Retina (tissue), 1 donor: ENCODE results near the gene TANC1.

Experiments used
- DNase-seq: peaks from one replicate; pipeline ENCODE4 v3.0.0-alpha.2; 2016

Gene TANC1

GRCh38 chr2:158996378-158996993, 28.0 kb downstream of the TANC1 start:
- no peak for DNase-seq

GRCh38 chr2:158997037-158997790, 28.8 kb downstream of the TANC1 start:
- DNase-seq = no peak

DNA sequence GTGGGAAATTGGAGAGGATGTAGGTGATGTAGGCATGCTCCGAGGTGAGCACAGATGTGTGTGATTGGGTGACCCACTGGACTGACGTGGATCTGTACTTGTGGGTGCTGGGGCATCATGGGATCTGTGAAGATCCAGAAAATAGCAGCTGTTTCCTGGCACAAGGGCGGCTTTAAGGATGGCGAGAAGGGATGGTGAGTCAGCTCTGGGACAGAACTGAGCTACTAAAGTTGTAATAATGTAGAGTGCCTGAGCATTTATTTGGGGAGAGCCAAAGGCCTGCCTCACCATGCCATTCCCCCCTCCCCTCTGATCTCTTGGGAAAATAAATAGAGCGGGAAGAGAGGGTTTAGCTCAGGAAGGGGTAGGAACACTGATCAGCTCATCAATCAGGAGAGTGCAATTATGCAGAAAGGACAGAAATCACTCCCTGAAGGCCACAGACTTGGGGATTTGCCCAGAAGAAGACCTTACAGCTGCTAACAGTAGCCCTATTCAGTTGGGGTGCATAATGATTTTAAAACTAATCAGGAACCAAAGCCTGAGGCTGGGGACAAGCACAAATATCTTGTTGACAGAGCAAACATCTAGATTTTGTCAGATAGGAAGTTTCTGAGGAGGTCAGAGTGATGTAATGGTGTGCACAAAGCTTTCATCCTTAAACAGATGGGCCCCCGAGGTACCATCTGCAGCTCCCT, 30.3 kb downstream of the TANC1 start:
- peak; percentile 40 for DNase-seq

DNA sequence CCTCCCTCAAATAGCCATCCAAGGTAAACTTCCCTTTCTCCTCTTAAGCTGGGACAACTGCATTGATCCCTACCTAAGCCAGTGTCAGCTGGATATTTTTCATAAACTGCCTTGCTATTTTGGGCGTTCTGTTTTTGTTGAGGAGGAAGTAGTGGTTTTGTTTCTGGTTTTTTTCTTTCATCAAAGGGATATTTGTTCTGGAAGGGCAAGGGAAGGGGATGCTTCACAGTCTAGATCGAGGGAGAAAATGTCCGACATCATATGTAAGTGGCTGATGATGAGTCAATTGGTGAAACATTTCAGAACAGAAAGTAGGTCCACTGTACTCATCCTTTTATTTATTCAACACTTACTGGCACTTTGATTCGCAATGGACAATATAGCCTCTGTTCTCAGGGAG, 31.0 kb downstream of the TANC1 start:
- DNase-seq = no peak

GRCh38 chr2:159000072-159000471, 31.6 kb downstream of the TANC1 start:
- no peak for DNase-seq

GRCh38 chr2:159002462-159003111, 34.1 kb downstream of the TANC1 start:
- DNase-seq = no peak

DNA sequence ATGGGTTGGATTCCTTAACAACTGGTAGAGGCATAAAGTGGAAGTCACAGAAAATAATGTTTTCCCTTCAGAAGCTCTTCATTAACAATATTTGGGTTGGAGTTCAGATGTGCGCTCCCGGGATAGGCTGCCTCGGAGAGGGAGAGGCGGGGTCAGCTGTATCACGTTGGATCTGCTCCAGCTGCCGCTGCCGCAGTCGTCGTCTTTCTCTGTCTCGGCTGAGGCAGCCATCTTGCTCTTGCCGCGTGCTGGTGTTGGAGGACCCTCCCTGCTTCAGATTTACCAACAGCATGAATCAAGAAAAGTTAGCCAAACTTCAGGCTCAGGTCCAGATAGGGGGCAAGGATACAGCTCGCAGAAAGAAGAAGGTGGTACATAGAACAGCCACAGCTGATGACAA, 35.1 kb downstream of the TANC1 start:
- DNase-seq = no peak

DNA sequence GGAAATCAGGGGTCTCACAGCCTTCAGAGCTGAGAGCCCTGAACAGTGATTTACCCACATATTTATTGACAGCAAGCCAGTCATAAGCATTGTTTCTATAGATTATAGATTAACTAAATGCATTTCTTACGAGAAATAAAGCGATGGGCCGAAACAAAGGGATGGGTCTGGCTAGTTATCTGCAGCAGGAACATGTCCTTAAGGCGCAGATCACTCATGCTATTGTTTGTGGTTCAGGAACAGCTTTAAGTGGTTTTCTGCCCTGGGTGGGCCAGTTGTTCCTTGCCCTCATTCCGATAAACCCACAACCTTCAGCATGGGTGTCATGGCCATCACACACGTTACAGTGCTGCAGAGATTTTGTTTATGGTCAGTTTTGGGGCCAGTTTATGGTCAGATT, 36.4 kb downstream of the TANC1 start:
- no peak for DNase-seq

DNA sequence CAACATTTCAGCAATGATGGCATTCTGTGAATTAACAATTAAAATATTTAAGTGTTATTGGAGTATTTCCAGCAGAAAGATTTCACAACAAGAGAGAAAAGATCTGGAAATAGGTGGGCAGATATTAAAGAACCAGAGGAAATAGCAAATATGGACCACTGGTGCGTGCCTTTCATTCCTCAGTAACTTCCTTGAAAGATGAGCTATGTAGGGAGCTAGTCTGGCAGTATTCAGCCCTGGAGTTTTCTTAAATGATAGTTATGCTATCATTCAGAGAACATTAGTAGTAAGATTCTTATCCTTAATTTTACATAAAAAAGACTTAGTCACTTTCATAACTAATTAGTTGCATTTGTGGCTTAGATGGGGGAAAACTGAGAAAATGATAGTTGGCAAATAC, 41.5 kb downstream of the TANC1 start:
- DNase-seq = no peak

DNA sequence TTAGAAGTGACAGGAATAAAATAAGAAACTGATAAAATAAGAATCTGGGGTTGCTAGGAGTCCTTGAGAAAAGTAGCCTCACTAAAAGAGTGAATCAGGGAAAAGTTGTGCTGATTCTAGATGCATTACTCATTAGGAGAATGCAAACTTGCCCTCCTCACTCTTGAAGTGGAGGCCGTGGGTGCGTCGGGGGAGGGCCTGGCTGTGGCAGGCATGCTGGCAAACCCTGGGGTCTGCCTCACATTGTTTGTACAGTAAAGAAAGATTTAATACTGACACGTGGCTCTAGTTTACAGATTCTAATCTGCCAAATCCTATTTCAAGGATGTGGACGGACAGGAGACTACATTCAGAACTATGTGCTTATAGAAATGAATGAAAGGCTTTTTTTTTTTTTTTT, 41.9 kb downstream of the TANC1 start:
- DNase-seq = no peak

DNA sequence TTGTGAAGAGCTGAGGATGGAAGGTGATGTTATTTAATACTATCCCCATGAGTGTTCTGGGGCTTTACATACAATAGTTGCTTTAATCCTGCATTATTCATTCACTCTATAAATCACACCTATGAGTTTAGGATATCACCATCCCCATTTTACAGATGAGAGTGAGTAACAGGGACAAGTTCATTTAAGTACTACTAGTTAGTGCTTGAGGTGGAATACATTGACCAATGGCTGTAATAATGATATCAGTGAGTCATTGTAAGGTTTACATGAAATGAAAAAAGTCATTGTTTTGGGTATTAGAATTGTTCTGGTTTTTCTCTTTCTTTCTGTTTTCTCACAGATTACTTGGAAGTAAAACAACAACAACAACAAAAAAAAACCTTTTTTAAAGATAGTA, 42.5 kb downstream of the TANC1 start:
- no peak for DNase-seq

GRCh38 chr2:159012142-159012541, 43.7 kb downstream of the TANC1 start:
- DNase-seq = no peak

DNA sequence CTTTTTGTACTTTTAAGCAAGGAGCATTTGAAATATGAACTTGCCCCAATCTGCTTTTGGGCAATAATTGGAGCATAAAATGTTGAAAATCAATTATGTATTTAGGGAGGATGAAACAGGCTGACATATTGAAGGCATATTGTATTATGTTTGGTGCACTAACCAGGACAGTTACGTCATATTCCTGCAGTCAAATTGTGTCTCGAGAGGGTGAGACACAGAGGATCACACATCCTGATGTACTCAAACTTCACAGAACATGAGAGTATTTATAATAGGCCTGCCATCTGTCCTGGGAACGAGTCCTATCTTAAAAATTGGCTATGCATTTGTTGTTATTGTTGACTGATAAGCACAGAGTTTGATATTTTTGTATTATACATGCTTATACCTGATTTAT, 44.7 kb downstream of the TANC1 start:
- no peak for DNase-seq

DNA sequence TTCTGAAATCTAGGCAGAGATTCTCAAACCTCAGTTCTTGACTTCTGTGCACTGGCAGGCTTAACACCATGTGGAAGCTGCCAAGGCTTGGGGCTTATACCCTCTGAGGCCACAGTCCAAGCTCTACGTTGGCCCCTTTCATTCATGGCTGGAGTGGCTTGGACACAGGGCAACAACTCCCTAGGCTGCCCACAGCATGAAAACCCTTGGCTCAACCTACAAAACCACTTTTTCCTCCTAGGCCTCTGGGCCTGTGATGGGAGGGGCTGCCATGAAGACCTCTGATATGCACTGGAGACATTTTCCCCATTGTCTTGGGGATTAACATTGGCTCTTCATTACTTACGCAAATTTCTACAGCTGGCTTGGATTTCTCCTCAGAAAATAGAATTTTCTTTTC, 46.7 kb downstream of the TANC1 start:
- DNase-seq = no peak

GRCh38 chr2:159015823-159016222, 47.4 kb downstream of the TANC1 start:
- no peak for DNase-seq

DNA sequence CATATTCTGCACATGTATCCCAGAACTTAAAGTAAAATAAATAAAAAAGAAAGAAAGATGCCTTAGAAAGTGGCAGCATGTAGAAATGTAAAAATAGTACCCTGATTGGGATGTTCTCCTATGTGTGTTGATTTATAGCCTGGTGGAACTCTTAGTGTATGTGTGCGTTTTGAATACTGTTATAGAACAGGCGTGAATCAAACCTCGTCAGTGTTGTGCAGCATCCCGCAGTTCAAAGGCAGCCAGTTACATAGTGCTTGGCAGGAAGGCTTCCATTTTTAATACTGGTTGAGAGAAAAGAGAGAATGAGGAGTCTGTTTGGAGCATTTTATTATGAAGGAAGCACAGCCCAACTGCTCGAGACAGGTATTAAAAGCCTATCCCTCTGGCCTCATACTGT, 49.4 kb downstream of the TANC1 start:
- DNase-seq = no peak

DNA sequence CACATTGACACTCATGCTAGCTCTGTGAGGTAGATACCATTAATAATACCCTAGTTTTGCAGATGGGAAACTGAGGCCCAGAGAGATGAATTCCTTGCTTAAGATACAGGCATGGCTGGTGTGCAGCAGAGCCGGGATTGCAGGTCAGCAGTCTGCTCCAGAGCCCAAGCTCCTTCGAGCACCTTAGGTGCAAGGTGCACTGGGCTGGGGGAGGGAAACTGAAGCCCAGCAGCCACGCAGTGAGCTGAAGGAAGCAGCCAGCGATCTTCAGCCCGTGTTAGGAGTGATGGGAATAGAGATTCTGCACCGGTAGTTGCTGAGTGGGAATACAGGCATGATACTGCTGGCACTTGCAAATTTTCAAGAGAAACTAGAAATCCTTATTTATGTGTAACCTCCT, 50.6 kb downstream of the TANC1 start:
- DNase-seq = no peak

- no peak for DNase-seq
Measured at GRCh38 chr2:159022019-159022418, 53.6 kb downstream of the TANC1 start.

GRCh38 chr2:159026170-159026569, 57.7 kb downstream of the TANC1 start:
- no peak for DNase-seq

- no peak for DNase-seq
Measured at GRCh38 chr2:159028776-159029175, 60.3 kb downstream of the TANC1 start.

- no peak for DNase-seq
Measured at GRCh38 chr2:159029936-159030335, 61.5 kb downstream of the TANC1 start.

- peak; percentile 29 for DNase-seq
Measured at GRCh38 chr2:159030674-159031380, 62.4 kb downstream of the TANC1 start.

GRCh38 chr2:159032146-159032545, 63.7 kb downstream of the TANC1 start:
- no peak for DNase-seq
